ENCODE measurements around the gene TBX4. TPM values are rescaled to one million over a fixed set of nuclear protein-coding genes. Genes with fewer than 3 reads are reported as not detected.

TBX4 gene
- total RNA-seq, 1 experiment from 2014 or later: not detected

- Histone ChIP-seq H3K27me3 (ENCODE audit: insufficient read depth, low read depth) (no peaks in the 10 kb centered on the region), H3K9me3 (ENCODE audit: insufficient read depth, low read depth) (no peaks in the 10 kb centered on the region), H3K9me2 (ENCODE audit: insufficient read depth) (no peaks in the 10 kb centered on the region), H3K4me3 (peak overlapping the region; percentile 92; the same call in 1 of the 2 replicates), H3K36me3 (ENCODE audit: low read depth) (no peaks in the 10 kb centered on the region), H3K79me2 (ENCODE audit: low read depth) (no peaks in the 10 kb centered on the region), H3K4me2 (peak overlapping the region; percentile 93), H4K20me1 (ENCODE audit: insufficient read depth) (no peaks in the 10 kb centered on the region), H3K4me1 (replicated peaks; ENCODE audit: insufficient read depth) (0 out of 2 replicates have a peak, but pooled peaks cover 6% of the 10 kb centered on the region), H3F3A (ENCODE audit: insufficient read depth, low read depth) (no peaks in the 10 kb centered on the region), H2AFZ (0 out of 2 replicates have a peak overlapping the region, but pooled peaks have one; percentile 27), H3K27ac (no peak overlapping the region)
- peak; percentile 29 for TF ChIP-seq CTCF (conservative IDR thresholded peaks at IDR 0.05)
- TF ChIP-seq EZH2 (IDR thresholded peaks at IDR 0.05; ENCODE audit: low read depth): no peak
- no TSS peak for BruUV-seq (replicated peaks)
- POLR2A ChIA-PET (ENCODE audit: unreplicated experiment): no interaction called here
- CTCF ChIA-PET: interaction anchor here (0.6 to 1.1 kb wide), 2 partner anchors 666 to 689 kb away, joined by 3 read pairs; no protein-coding TSS in a partner anchor
- DNase-seq: peak in 1 of 2 experiments; percentile 86
- intact Hi-C loops (cut with micrococcal nuclease; ENCODE audit: unreplicated experiment): loop anchor here (2.0 to 5.0 kb wide), 4 partner anchors 227 to 698 kb away; no protein-coding TSS in a partner anchor
These were observed 41.8 kb upstream of the TBX4 start for GRCh38 chr17:61410141-61411010.

GRCh38 chr17:61411011-61411260 lies 41.3 kb upstream of the TBX4 start:
- H3K4me2 ChIP-seq: peak overlapping the region; percentile 93
- intact Hi-C loops (cut with micrococcal nuclease; ENCODE audit: unreplicated experiment): loop anchor here (2.0 to 5.0 kb wide), 4 partner anchors 226 to 698 kb away; no protein-coding TSS in a partner anchor
- H3K4me3 ChIP-seq: peak overlapping the region; percentile 92
- no peaks in the 10 kb centered on the region for H3K27me3 ChIP-seq (ENCODE audit: insufficient read depth, low read depth)
- H3K79me2 ChIP-seq (ENCODE audit: low read depth): no peaks in the 10 kb centered on the region
- H3K9me3 ChIP-seq (ENCODE audit: insufficient read depth, low read depth): no peaks in the 10 kb centered on the region
- H3K36me3 ChIP-seq (ENCODE audit: low read depth): no peaks in the 10 kb centered on the region
- no peaks in the 10 kb centered on the region for H3K9me2 ChIP-seq (ENCODE audit: insufficient read depth)
- CTCF ChIA-PET: interaction anchor here (1.1 kb wide), 1 partner anchor 666 kb away, joined by 3 read pairs; no protein-coding TSS in a partner anchor
- 0 out of 2 replicates have a peak, but pooled peaks cover 6% of the 10 kb centered on the region for H3K4me1 ChIP-seq (replicated peaks; ENCODE audit: insufficient read depth)
- no peak for TF ChIP-seq CTCF (conservative IDR thresholded peaks at IDR 0.05)
- TF ChIP-seq EZH2 (IDR thresholded peaks at IDR 0.05; ENCODE audit: low read depth): no peak
- POLR2A ChIA-PET (ENCODE audit: unreplicated experiment): no interaction called here
- DNase-seq: no peak
- no peaks in the 10 kb centered on the region for H4K20me1 ChIP-seq (ENCODE audit: insufficient read depth)
- H3F3A ChIP-seq (ENCODE audit: insufficient read depth, low read depth): no peaks in the 10 kb centered on the region
- H2AFZ ChIP-seq: 0 out of 2 replicates have a peak overlapping the region, but pooled peaks have one; percentile 27
- BruUV-seq (replicated peaks): no TSS peak
- H3K27ac ChIP-seq: no peak overlapping the region

GRCh38 chr17:61411261-61412142 lies 40.7 kb upstream of the TBX4 start:
- intact Hi-C loops (cut with micrococcal nuclease; ENCODE audit: unreplicated experiment): loop anchor here (1.0 to 5.0 kb wide), 6 partner anchors 164 to 697 kb away; no protein-coding TSS in a partner anchor
- Histone ChIP-seq H3K4me1 (replicated peaks; ENCODE audit: insufficient read depth) (0 out of 2 replicates have a peak, but pooled peaks cover 6% of the 10 kb centered on the region), H3K4me3 (peak overlapping the region; percentile 92), H3K36me3 (ENCODE audit: low read depth) (no peaks in the 10 kb centered on the region), H4K20me1 (ENCODE audit: insufficient read depth) (no peaks in the 10 kb centered on the region), H3K27ac (peak overlapping the region; percentile 27), H3K4me2 (peak overlapping the region; percentile 93), H3K9me3 (ENCODE audit: insufficient read depth, low read depth) (no peaks in the 10 kb centered on the region), H3K79me2 (ENCODE audit: low read depth) (no peaks in the 10 kb centered on the region), H3F3A (ENCODE audit: insufficient read depth, low read depth) (no peaks in the 10 kb centered on the region), H3K27me3 (ENCODE audit: insufficient read depth, low read depth) (no peaks in the 10 kb centered on the region), H2AFZ (peak overlapping the region; percentile 99), H3K9me2 (ENCODE audit: insufficient read depth) (no peaks in the 10 kb centered on the region)
- CTCF ChIA-PET: interaction anchor here (0.6 to 1.9 kb wide), 11 partner anchors 156 to 817 kb away, joined by 3 to 7 read pairs (median 3); partner anchors contain the start of gene BCAS3
- BruUV-seq (replicated peaks): TSS peak; percentile 62
- POLR2A ChIA-PET (ENCODE audit: unreplicated experiment): interaction anchor here (0.6 to 0.7 kb wide), 4 partner anchors 157 to 654 kb away, joined by 3 to 8 read pairs (median 4); no protein-coding TSS in a partner anchor
- TF ChIP-seq EZH2 (IDR thresholded peaks at IDR 0.05; ENCODE audit: low read depth): no peak
- TF ChIP-seq CTCF (conservative IDR thresholded peaks at IDR 0.05): 0 out of 2 replicates have a peak, but pooled peaks have one; percentile 19
- peak; percentile 52 to 79 for DNase-seq

All from PC-9 (cell line).